Mucosa of rectum (tissue), 2 donors: ENCODE data around the gene PLPP2.
A peak's percentile ranks its signal among the peaks of the same experiment; 100 is the strongest.

ENCODE experiments used
- H3K27ac ChIP-seq, 2 donors: one replicate each; pipeline ENCODE4 v1.7.0; 2013; ENCODE audit warnings: inconsistent platforms in 2 of 2, low read depth in 2 of 2, low read length in 2 of 2
- H3K27me3 ChIP-seq, 2 donors: one replicate each; pipeline ENCODE4 v1.7.0; 2013; ENCODE audit warnings: low read length in 2 of 2; ENCODE audit not compliant: control insufficient read depth in 2 of 2, insufficient read depth in 2 of 2
- H3K36me3 ChIP-seq, 2 donors: one replicate each; pipeline ENCODE4 v1.7.0; 2013; ENCODE audit warnings: low read length in 2 of 2; ENCODE audit not compliant: control insufficient read depth in 2 of 2, insufficient read depth in 2 of 2
- H3K4me1 ChIP-seq, 2 donors: one replicate each; pipeline ENCODE4 v1.7.0; 2013; ENCODE audit warnings: low read length in 2 of 2, mild to moderate bottlenecking in 1 of 2; ENCODE audit not compliant: control insufficient read depth in 2 of 2, insufficient read depth in 2 of 2
- H3K4me3 ChIP-seq, 2 donors: one replicate each; pipeline ENCODE4 v1.7.0; 2013; ENCODE audit warnings: low read length in 2 of 2
- H3K9ac ChIP-seq, 2 donors: one replicate each; pipeline ENCODE4 v1.7.0; 2013; ENCODE audit warnings: low read length in 2 of 2, low read depth in 1 of 2, mild to moderate bottlenecking in 1 of 2
- H3K9me3 ChIP-seq, 2 donors: one replicate each; pipeline ENCODE4 v1.7.0; 2013; ENCODE audit warnings: low read length in 2 of 2; ENCODE audit not compliant: control insufficient read depth in 2 of 2
- donor health status: healthy.
- donor health status: Normal muscosa, but diverticular disease.

The PLPP2 gene

DNA sequence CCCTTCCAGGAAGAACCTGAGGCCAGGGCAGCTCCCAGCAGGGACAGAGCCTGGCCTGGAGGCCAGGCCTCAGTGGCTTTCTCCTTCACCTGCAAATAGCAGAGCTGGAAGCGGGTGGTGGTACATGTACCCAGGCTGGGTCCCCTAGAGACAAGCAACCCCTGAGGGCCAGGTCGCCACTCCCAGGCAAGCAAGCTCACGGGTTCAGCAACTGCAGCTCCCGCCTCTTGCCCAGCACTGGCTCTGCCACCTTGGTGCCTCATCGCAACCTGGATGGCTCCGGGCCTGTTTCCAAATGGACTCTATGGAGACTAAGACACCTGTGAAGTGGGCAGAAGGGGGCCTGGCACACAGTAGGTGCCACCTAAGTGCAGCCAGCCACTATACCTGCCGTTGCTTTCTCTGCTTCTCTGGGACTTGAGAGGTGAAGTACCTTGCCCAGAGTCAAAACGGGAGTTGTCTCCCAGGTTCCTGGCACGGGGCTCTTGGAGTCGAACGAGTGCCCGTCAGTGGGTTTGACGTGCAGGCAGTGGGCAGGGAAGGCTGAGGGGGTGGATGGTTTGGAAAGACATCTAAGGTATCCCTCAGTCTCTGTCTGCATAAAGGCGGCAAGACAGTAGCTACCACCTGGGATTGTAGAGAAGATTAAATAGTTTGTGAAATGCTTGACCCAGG, 2.4 kb upstream of the PLPP2 start:
- peaks cover 16 to 34% of the 10 kb centered on the region in 2 donors for H3K4me1 ChIP-seq
- H3K36me3 ChIP-seq = no peaks in the 10 kb centered on the region
- peaks cover 25 to 27% of the 10 kb centered on the region in 2 donors for H3K27me3 ChIP-seq
- H3K4me3 ChIP-seq = no peak overlapping the region
- no peak overlapping the region for H3K27ac ChIP-seq
- no peaks in the 10 kb centered on the region for H3K9me3 ChIP-seq
- H3K9ac ChIP-seq = no peak overlapping the region

GRCh38 chr19:292951-293350, 1.7 kb upstream of the PLPP2 start:
- Histone ChIP-seq H3K27me3 (peaks cover 25 to 27% of the 10 kb centered on the region in 2 donors), H3K9me3 (no peaks in the 10 kb centered on the region), H3K4me3 (no peak overlapping the region), H3K9ac (no peak overlapping the region), H3K27ac (no peak overlapping the region), H3K36me3 (no peaks in the 10 kb centered on the region), H3K4me1 (peaks cover 16 to 35% of the 10 kb centered on the region in 2 donors)

- Histone ChIP-seq H3K9ac (no peak overlapping the region), H3K27me3 (peaks cover 25 to 27% of the 10 kb centered on the region in 2 donors), H3K4me3 (no peak overlapping the region), H3K9me3 (no peaks in the 10 kb centered on the region), H3K4me1 (peaks cover 16 to 35% of the 10 kb centered on the region in 2 donors), H3K27ac (peak overlapping the region; percentile 67 to 75), H3K36me3 (peaks cover 0 to under 1% of the 10 kb centered on the region in 2 donors)
Observed at GRCh38 chr19:292281-292884, 1.2 kb upstream of the PLPP2 start.

- Histone ChIP-seq H3K27me3 (peaks cover 25 to 27% of the 10 kb centered on the region in 2 donors), H3K4me3 (peak overlapping the region in 1 of 2 donors; percentile 48)
Observed at GRCh38 chr19:291561-292280, 518 bp upstream of the PLPP2 start.

GRCh38 chr19:290372-291005, 714 bp downstream of the PLPP2 start:
- Histone ChIP-seq H3K9me3 (no peaks in the 10 kb centered on the region), H3K4me1 (peaks cover 16 to 29% of the 10 kb centered on the region in 2 donors), H3K36me3 (peaks cover 0 to 4% of the 10 kb centered on the region in 2 donors), H3K9ac (peak overlapping the region; percentile 49 to 77), H3K27ac (peak overlapping the region; percentile 90 to 95), H3K4me3 (peak overlapping the region; percentile 63 to 66), H3K27me3 (peaks cover 22 to 27% of the 10 kb centered on the region in 2 donors)

More at GRCh38 chr19:291561-292280, 518 bp upstream of the PLPP2 start:
- H3K27ac ChIP-seq = peak overlapping the region; percentile 67 to 75
- H3K9me3 ChIP-seq = no peaks in the 10 kb centered on the region
- H3K4me1 ChIP-seq = peaks cover 16 to 35% of the 10 kb centered on the region in 2 donors
- H3K9ac ChIP-seq = peak overlapping the region in 1 of 2 donors; percentile 64
- H3K36me3 ChIP-seq = peaks cover 0 to 4% of the 10 kb centered on the region in 2 donors

GRCh38 chr19:289651-290371, 1.4 kb downstream of the PLPP2 start:
- Histone ChIP-seq H3K27me3 (peaks cover 20 to 25% of the 10 kb centered on the region in 2 donors), H3K27ac (peak overlapping the region; percentile 90 to 95), H3K36me3 (peaks cover 0 to 4% of the 10 kb centered on the region in 2 donors), H3K9me3 (no peaks in the 10 kb centered on the region), H3K9ac (peak overlapping the region; percentile 49 to 77), H3K4me1 (peaks cover 14 to 24% of the 10 kb centered on the region in 2 donors), H3K4me3 (peak overlapping the region; percentile 63 to 66)

DNA sequence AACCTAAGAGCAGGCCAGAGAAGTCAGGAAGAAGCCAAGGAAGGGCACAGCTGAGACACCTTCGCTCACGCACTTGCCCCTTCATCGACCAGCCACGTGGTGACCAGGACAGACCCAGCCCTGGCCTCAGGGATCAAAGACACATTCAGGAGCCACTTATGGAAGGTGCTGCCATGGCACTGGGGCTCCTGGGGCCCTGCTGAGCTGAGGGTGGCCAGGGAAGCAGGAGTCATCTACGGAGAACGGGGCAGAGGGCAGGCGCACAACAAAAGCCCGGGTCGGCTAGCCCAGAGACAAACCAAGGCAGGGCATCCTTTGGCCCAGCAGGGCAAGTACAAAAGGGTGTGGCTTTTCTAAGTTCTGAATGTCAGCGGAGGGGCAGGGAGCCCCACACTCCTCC, 2.3 kb downstream of the PLPP2 start:
- H3K27me3 ChIP-seq = peaks cover 15 to 20% of the 10 kb centered on the region in 2 donors
- peaks cover 0 to 4% of the 10 kb centered on the region in 2 donors for H3K36me3 ChIP-seq
- H3K4me1 ChIP-seq = peaks cover 9 to 18% of the 10 kb centered on the region in 2 donors
- peak overlapping the region in 1 of 2 donors; percentile 41 for H3K27ac ChIP-seq
- peak overlapping the region in 1 of 2 donors; percentile 3 for H3K4me3 ChIP-seq
- peak overlapping the region in 1 of 2 donors; percentile 77 for H3K9ac ChIP-seq
- H3K9me3 ChIP-seq = no peaks in the 10 kb centered on the region

DNA sequence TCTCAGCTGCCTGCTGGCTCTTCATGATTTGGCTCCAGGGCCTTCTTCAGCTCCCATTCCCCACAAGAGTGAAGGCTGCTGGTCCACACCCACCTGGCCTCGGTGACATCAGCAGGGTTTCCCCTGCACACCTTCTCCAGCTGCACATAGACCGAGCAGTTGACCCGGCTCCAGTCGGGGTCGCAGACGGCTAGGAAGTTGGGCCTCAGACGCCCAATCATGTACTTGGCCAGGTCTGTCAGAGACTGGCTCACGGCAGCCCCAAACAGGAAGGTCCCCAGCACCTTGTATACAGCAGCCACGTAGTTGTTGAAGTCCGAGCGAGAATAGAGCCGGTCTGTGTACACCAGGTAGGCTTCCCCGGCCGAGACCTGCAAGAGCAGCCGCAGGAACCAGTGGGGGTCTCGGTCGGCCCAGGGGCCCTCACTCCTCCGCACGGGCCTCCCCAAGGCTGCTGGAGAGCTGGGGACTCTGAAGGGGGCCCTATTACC, 3.8 kb downstream of the PLPP2 start:
- H3K4me1 ChIP-seq = peaks cover 9 to 18% of the 10 kb centered on the region in 2 donors
- H3K27me3 ChIP-seq = peaks cover 6 to 7% of the 10 kb centered on the region in 2 donors
- H3K27ac ChIP-seq = no peak overlapping the region

DNA sequence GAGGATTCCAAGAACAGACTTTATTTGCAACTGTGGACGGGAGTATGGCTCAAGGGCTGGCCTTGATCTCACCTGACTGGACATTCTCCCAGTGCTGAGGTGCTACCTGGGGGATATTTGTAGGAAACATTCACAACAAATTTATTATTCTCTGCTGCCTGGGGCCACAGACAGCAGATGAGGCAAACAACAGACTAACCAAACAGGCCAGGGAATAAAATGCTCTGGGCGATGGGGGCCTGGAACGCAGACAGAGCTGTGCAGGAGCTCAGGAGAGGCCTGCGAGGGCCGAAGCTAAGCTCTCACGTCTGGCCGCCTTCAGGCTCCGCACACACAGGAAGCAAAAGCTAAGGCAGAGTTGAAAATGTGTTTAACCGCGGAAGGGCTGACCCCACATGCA, 7.8 kb downstream of the PLPP2 start:
- no peaks in the 10 kb centered on the region for H3K9me3 ChIP-seq
- H3K4me3 ChIP-seq = no peak overlapping the region
- no peaks in the 10 kb centered on the region for H3K27me3 ChIP-seq
- H3K36me3 ChIP-seq = peaks cover 4 to 13% of the 10 kb centered on the region in 2 donors
- H3K4me1 ChIP-seq = no peaks in the 10 kb centered on the region
- H3K27ac ChIP-seq = no peak overlapping the region
- H3K9ac ChIP-seq = no peak overlapping the region

More for the DNA sequence above, 3.8 kb downstream of the PLPP2 start:
- H3K4me3 ChIP-seq = no peak overlapping the region
- peaks cover 0 to 4% of the 10 kb centered on the region in 2 donors for H3K36me3 ChIP-seq
- H3K9me3 ChIP-seq = no peaks in the 10 kb centered on the region
- no peak overlapping the region for H3K9ac ChIP-seq
